Occipital lobe (tissue), 2 donors: Measurements from ENCODE around the gene PRKX. TPM values are rescaled to one million over a fixed set of nuclear protein-coding genes. Genes with fewer than 3 reads are reported as not detected.
"Not testable (repeated sequence)": the region's sequence is repeated elsewhere in the genome, so short reads cannot be mapped to it uniquely, and the experiment has no call there.

Source experiments
- DNase-seq: peaks from one replicate; lab custom pipeline; 2025; lab: John Stamatoyannopoulos, UW
- total RNA-seq: library from RNA; depleted of rRNA; stranded (reverse); fragments of >200 nt; gene quantifications from one replicate; pipeline ENCODE4 v1.2.3, GENCODE V29; 2014

The PRKX gene
- total RNA-seq, 1 donor from 2014 or later: 16.4 TPM

GRCh38 chrX:3711331-3711917 is 2.0 kb downstream of the PRKX start:
- DNase-seq: no peak

GRCh38 chrX:3707673-3708274 is 5.7 kb downstream of the PRKX start:
- DNase-seq: not testable (repeated sequence)

GRCh38 chrX:3706481-3706880 is 7.0 kb downstream of the PRKX start:
- no peak for DNase-seq

GRCh38 chrX:3703251-3703650 is 10.2 kb downstream of the PRKX start:
- DNase-seq: not testable (repeated sequence)

DNA sequence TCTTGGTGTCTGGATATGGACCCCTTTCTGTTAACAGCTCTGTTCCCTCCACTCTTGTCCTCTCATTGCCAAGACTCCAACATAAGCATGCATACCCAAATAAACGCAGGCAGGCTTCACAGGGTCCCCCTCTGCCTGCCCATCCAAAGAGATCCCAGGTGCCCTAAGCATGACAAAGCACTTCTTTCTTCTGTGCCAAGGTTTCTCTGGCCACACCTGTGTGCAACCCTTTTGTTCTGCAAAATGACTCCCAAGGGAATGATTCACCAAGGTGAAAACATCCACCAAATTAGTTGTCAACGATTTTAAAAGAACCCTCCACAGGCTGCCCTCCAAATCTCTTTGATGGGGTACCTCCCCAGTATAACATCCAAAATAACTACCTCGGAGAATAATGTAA is 11.4 kb downstream of the PRKX start:
- not testable (repeated sequence) for DNase-seq

DNA sequence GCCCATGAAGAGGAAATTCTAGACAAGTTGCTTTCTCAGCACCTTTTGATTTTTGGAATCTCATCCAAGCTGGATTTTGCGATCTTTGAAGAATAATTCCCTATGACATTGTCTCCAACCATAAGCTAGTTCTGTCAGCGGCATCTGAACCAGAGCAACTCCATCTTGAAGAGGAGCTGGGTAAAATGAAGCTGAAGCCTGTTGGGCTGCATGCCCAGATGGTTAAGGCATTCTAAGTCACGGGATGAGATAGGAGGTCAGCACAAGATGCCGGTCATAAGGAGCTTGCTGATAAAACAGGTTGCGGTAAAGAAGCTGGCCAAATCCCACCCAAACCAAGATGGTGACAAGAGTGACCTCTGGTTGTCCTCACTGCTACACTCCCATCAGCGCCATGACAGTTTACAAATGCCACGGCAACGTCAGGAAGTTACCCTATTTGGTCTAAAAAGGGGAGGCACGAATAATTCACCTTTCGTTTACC is 12.0 kb downstream of the PRKX start:
- DNase-seq: not testable (repeated sequence)

DNA sequence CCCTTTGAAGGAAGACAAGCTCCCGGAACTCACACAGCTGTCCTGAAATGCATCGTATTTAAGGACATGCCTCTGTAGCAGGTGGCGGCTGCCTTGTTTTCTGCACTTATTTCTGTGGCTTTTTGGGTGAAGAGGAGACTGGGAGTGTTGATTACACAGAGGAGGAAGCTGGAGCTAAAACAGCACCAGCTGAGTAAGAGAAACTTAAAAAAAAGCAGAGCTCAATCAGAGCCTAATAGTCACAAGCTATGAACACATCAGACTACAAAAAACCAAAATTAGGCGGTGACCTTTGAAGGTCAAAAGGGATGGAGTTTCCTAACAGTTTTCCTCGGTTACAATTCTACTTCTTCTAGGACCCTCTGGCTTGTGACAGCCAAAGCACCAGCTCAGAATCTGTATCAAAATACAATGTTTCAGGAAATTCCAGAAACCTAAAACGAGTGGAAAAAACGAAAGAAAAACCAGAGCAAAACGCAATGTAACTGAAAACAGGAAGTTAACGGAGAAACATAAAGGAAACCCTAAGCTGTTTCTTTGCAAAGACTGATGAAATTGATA is 13.5 kb downstream of the PRKX start:
- no peak for DNase-seq

- DNase-seq: peak; percentile 17
Observed at GRCh38 chrX:3697701-3698279, 15.7 kb downstream of the PRKX start.

DNA sequence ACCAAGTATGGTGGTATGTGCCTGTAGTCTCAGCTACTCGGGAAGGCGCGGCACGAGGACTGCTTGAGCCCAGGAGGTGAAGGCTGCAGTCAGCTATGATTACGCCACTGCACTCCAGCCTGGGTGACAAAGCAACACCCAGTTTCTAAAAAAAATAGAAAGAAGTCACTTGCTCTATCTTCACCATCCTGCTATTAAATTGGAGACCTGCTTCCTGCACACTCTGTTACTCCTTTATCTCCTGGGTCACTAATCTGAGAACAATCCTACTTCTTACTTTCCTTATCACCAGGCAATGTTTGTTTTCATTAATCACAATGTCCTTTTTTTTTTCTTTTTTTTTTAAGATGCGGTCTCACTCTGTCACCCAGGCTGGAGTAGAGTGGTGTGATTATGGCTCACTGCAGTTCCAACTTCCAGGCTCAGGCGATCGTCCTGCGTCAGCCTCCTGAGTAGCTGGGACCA is 16.2 kb downstream of the PRKX start:
- DNase-seq: no peak

- no peak for DNase-seq
Observed at GRCh38 chrX:3695536-3695935, 17.9 kb downstream of the PRKX start.

DNA sequence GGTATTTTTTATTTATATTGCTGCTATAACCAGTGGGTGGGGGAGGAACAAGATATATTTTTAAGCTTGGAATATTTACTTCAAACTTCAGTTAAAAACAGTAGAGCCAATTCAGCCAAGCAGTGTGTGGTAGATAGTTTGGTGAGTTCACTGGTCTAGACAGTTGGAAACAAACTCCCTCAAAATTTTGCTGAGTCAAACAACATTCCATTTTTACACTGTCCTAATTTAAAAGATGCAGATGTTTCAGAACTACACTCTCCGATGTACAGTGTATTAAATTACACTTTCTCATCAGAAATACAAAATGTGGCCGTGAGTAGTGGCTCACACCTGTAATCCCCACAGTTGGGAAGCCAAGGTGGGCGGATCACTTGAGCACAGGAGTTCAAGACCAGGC is 23.3 kb downstream of the PRKX start:
- DNase-seq: no peak

GRCh38 chrX:3683236-3683635 is 30.2 kb downstream of the PRKX start:
- not testable (repeated sequence) for DNase-seq

GRCh38 chrX:3680459-3680858 is 33.0 kb downstream of the PRKX start:
- no peak for DNase-seq

DNA sequence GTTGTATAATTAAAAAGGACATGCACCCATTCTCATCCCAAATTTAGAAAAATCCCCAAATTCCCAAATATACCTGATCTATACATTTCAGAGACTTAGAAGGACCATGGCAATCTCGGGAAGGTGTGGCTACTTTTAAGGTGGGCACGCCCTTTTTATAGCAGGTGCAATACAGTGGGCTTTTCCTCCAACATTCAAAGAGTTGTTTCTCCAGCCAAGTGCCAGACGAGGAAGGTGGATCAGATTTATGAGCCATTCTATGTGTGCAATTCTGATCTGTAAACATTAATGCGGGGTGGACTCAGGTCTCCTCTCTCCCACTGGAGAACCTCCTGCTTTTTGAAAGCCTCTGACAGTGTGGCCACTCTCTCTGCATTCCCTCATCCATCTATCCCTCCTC is 33.8 kb downstream of the PRKX start:
- no peak for DNase-seq

GRCh38 chrX:3678328-3678727 is 35.1 kb downstream of the PRKX start:
- DNase-seq: no peak

DNA sequence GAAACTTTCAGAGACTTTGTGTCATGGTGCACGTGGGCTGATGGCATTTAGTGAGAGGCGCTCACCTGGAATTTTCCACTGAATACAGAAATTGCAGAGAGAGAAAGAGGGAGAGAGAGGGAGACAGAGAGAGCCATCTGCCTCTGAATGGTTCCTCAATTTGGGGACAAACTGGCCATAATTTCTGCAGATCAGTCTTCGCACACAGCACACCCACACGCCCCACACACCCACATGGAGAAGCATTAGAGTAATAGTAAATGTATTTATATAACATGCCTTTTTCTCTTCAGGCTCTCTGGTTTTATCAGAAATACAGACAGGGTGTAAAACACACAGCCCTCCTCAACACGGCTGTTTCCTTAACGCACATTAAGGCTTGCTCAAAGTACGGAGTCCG is 38.6 kb downstream of the PRKX start:
- no peak for DNase-seq

DNA sequence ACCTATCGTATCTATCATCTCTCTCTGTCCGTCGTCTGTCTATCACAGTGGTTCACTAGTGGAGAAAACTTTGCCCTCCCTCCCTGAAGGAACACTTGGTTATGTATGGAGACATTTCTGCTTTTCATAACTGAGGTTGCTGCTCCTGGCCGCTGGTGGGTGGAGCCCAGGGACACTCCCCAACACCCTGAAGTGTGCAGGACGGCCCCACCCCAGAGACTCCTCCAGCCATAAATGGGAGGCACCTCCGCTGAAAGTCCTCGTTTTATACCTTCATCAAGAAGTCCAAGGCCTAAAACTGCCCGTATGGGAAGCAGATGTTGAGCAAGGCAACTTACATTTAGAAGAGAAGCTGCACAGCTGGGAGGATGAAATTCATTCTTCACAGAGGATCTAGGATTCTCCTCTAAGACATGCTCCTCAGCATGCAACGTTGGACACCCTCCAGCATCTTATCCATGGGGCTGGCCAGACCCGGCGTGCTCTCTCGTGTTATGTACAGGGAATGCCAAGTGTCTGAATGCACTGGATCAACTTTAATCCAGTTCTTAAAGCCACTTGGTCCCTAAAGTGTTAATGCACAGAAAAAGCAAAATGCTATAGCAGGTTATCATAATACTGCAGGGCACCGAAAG is 43.5 kb downstream of the PRKX start:
- no peak for DNase-seq

DNA sequence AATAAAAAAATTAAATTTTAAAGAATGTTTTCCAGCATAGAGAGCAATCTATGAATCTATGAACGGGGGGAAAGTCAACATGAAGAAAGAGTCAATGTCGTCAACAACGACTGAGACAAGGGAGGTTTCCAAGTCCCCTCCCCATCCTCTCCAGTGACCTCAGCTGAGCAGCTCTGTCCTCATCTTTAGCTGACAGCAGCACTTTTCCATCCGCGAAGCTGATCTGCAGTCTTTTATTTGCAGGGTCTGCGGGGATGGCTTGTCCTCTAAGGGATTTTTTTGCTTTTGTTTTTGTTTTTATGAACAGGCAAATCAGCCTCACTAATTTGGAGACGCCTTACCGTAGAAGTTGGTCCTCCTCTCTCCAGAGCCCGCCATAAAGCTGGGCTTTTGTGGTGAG is 46.5 kb downstream of the PRKX start:
- DNase-seq: no peak

- DNase-seq: no peak
Observed at GRCh38 chrX:3664921-3665320, 48.5 kb downstream of the PRKX start.

GRCh38 chrX:3663576-3664250 is 49.7 kb downstream of the PRKX start:
- DNase-seq: not testable (repeated sequence)

GRCh38 chrX:3659761-3660160 is 53.7 kb downstream of the PRKX start:
- DNase-seq: no peak

DNA sequence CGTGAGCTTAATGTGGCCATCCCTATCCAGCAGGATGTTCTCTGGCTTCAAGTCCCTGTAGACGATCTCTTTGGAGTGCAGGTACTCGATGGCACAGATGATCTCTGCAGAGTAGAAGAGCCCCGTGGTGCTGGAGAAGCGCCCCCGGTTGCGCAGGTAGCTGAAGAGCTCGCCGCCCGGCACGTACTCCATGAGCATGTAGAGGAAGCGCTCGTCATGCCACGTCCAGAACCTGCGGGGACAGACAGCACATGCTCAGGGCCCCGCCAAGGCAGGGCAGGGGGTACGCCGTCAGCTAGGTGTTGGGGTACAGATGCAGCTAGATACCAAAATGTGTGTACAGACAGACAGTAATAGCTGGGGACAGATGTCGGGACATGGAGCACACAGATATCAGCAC is 58.3 kb downstream of the PRKX start:
- DNase-seq: no peak
